Measurements from ENCODE around the gene NTRK1. TPM values are rescaled to one million over a fixed set of nuclear protein-coding genes. Genes with fewer than 3 reads are reported as not detected.
A peak's percentile ranks its signal among the peaks of the same experiment; 100 is the strongest.

Gene NTRK1
- total RNA-seq, 2 donors from 2014 or later, result 16.8 to 21.4 TPM

- peaks cover 37% of the 10 kb centered on the region for H3K27me3 Mint-ChIP-seq (ENCODE audit: low read depth)
- ATAC-seq (replicated peaks in 1 of 2) (no peak), DNase-seq (no peak)
- no peaks in the 10 kb centered on the region for H3K4me1 Mint-ChIP-seq (ENCODE audit: low read depth)
- H3K36me3 Mint-ChIP-seq (ENCODE audit: insufficient read depth in 2 of 2), result no peaks in the 10 kb centered on the region
- H3K9me3 Mint-ChIP-seq, result no peaks in the 10 kb centered on the region
- H3K27ac Mint-ChIP-seq, result no peak overlapping the region
- H3K4me3 Mint-ChIP-seq, result no peak overlapping the region
These were observed 20.4 kb downstream of the NTRK1 start for GRCh38 chr1:156881101-156881500.

- H3K27me3 Mint-ChIP-seq (ENCODE audit: low read depth), result peaks cover 38% of the 10 kb centered on the region
- no peaks in the 10 kb centered on the region for H3K4me1 Mint-ChIP-seq (ENCODE audit: low read depth)
- H3K27ac Mint-ChIP-seq, result no peak overlapping the region
- ATAC-seq (replicated peaks in 1 of 2) (no peak), DNase-seq (no peak)
- no peak overlapping the region for H3K4me3 Mint-ChIP-seq
- no peaks in the 10 kb centered on the region for H3K9me3 Mint-ChIP-seq
- no peaks in the 10 kb centered on the region for H3K36me3 Mint-ChIP-seq (ENCODE audit: insufficient read depth in 2 of 2)
These were observed 21.0 kb downstream of the NTRK1 start for GRCh38 chr1:156881663-156882062.

GRCh38 chr1:156882543-156882942, 21.9 kb downstream of the NTRK1 start:
- no peak for DNase-seq
- Mint-ChIP-seq H3K27ac (no peak overlapping the region), H3K27me3 (ENCODE audit: low read depth) (peaks cover 44% of the 10 kb centered on the region), H3K9me3 (no peaks in the 10 kb centered on the region), H3K4me1 (ENCODE audit: low read depth) (no peaks in the 10 kb centered on the region), H3K4me3 (no peak overlapping the region), H3K36me3 (ENCODE audit: insufficient read depth in 2 of 2) (no peaks in the 10 kb centered on the region)
- ATAC-seq (replicated peaks in 1 of 2), result no peak

DNA sequence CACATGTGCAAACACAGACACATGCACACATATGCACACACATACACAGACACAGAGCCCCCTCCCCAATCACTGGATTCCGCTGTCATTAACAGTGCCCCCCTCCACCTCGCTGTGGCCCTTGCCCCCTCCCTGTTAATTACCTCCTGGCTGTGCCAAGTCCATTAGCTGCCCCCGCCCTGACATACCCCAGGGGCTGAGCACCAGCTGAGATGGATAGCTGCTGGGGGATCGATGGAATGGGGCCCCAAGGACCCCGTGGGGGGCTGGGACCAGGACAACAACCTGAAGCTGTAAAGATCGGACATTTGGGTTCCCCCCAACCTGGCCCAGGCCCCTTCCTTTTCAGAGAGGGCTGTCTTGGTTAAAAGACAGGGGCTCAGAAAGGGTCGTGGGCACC, 23.3 kb downstream of the NTRK1 start:
- no peak for DNase-seq
- no peaks in the 10 kb centered on the region for H3K36me3 Mint-ChIP-seq (ENCODE audit: insufficient read depth in 2 of 2)
- no peak overlapping the region for H3K27ac Mint-ChIP-seq
- no peaks in the 10 kb centered on the region for H3K9me3 Mint-ChIP-seq
- ATAC-seq (replicated peaks in 1 of 2), result no peak
- H3K27me3 Mint-ChIP-seq (ENCODE audit: low read depth), result peaks cover 47% of the 10 kb centered on the region
- no peak overlapping the region for H3K4me3 Mint-ChIP-seq
- no peaks in the 10 kb centered on the region for H3K4me1 Mint-ChIP-seq (ENCODE audit: low read depth)

GRCh38 chr1:156884560-156885184, 24.0 kb downstream of the NTRK1 start:
- no peak for ATAC-seq (replicated peaks in 1 of 2)
- no peak for DNase-seq
- Mint-ChIP-seq H3K27ac (no peak overlapping the region), H3K4me1 (ENCODE audit: low read depth) (peaks cover under 1% of the 10 kb centered on the region), H3K4me3 (no peak overlapping the region), H3K9me3 (no peaks in the 10 kb centered on the region), H3K27me3 (ENCODE audit: low read depth) (peaks cover 52% of the 10 kb centered on the region), H3K36me3 (ENCODE audit: insufficient read depth in 2 of 2) (no peaks in the 10 kb centered on the region)

DNA sequence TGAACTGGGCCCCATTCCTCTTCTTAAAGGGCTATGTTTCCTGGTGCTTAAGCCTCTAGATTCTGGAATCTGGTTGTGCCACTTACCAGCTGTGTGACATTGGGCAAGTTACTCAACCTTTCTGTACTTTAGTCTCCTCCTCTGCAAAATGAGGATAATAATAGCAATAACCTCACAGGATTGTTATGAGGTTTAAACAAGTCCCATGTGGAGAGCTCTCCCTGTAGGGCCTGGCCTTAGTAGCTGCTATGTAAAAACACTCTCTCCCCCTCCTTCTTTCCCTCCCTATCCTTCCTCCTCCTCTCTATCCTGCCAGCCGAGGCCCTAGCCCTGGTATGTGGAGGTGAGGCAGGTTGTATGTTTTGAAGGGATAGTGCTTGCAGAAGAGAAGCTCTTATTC, 24.6 kb downstream of the NTRK1 start:
- Mint-ChIP-seq H3K4me3 (no peak overlapping the region), H3K9me3 (no peaks in the 10 kb centered on the region), H3K36me3 (ENCODE audit: insufficient read depth in 2 of 2) (no peaks in the 10 kb centered on the region), H3K4me1 (ENCODE audit: low read depth) (peaks cover 7% of the 10 kb centered on the region), H3K27me3 (ENCODE audit: low read depth) (peaks cover 57% of the 10 kb centered on the region), H3K27ac (no peak overlapping the region)
- DNase-seq (no peak), ATAC-seq (replicated peaks in 1 of 2) (no peak)

- DNase-seq (no peak), ATAC-seq (replicated peaks in 1 of 2) (no peak)
- H3K4me3 Mint-ChIP-seq, result no peak overlapping the region
- H3K27me3 Mint-ChIP-seq (ENCODE audit: low read depth), result peaks cover 62% of the 10 kb centered on the region
- peaks cover 8% of the 10 kb centered on the region for H3K4me1 Mint-ChIP-seq (ENCODE audit: low read depth)
- H3K9me3 Mint-ChIP-seq, result no peaks in the 10 kb centered on the region
- H3K36me3 Mint-ChIP-seq (ENCODE audit: insufficient read depth in 2 of 2), result no peaks in the 10 kb centered on the region
- no peak overlapping the region for H3K27ac Mint-ChIP-seq
These were observed 25.3 kb downstream of the NTRK1 start for GRCh38 chr1:156885880-156886355.

DNA sequence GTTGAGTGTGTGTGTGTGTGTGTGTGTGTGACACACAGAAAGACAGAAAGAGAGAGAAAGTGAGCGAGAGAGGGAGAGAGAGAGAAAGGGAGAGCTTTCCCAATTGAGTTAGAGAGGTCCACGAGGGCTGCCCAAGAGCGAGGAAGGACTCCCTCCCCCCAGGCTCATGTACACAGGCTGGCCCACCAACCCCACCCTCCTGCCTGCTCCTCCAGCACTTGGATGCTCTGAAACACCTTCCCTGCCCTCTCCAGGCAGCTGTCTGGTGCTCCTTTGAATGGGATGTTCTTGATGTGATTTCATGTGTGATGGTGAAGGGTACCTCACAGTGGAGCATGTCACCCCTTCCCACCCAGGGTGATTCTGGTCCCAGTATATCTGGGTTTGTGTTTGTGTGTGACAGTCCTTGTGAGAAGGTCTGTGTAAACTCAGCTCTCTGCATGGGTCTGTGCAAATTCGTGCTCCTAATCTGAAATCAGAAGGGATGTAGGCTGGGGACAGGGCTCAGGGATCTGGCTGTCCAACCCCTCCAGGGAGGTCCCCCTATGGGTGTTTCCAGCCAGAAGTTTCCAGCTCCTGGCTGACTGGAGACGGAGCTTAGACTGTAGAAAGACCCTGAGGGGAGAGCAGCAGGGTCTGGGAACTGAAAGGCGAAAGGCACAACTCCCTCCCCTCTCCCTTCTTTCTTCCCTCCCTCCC, 26.1 kb downstream of the NTRK1 start:
- ATAC-seq (replicated peaks in 1 of 2) (no peak), DNase-seq (no peak)
- Mint-ChIP-seq H3K36me3 (ENCODE audit: insufficient read depth in 2 of 2) (no peaks in the 10 kb centered on the region), H3K4me1 (ENCODE audit: low read depth) (peaks cover 8% of the 10 kb centered on the region), H3K27ac (no peak overlapping the region), H3K9me3 (no peaks in the 10 kb centered on the region), H3K4me3 (no peak overlapping the region), H3K27me3 (ENCODE audit: low read depth) (peaks cover 69% of the 10 kb centered on the region)

DNA sequence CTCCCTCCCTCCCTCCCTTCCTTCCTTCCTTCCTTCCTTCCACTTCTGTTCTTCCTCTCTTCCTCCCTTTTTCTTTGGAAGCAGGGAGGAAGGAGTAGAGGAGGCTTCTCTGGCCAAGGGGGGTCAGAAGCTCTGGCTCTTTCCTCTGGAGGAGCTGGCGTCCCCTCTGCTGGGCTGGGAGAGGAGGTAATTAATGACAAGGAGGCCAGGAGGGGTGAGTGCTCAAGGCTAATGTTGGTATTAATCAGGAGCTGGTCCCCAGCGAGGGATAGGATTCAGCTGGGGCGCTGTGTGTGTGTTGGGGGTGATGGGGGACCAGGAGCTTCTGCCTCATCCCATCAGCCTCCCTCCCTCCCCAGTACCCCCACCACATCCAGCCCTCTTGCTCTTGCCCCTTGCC, 26.7 kb downstream of the NTRK1 start:
- Mint-ChIP-seq H3K27me3 (ENCODE audit: low read depth) (peaks cover 66% of the 10 kb centered on the region), H3K36me3 (ENCODE audit: insufficient read depth in 2 of 2) (no peaks in the 10 kb centered on the region), H3K9me3 (no peaks in the 10 kb centered on the region), H3K4me3 (no peak overlapping the region), H3K4me1 (ENCODE audit: low read depth) (peaks cover 8% of the 10 kb centered on the region), H3K27ac (no peak overlapping the region)
- no peak for DNase-seq
- ATAC-seq (replicated peaks in 1 of 2), result no peak

DNA sequence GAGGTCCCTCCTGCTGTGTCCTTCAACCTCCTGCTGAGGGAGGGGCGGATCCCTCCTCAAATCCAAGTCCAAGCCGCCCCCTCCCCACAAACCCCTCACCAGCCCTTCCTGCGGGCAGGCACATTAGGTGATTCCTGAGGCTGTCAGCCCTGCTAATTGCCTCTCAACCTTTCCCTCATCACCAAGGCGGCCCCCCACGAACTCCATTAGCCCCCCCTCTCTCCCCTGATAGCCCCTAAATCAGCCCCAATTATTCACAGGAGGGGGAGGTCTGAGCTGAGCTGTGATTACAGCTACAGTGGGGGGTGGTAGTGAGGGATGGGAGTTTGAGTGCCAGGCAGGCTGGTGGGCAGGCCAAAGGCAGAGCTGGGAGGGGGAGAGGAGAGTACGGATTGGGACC, 27.1 kb downstream of the NTRK1 start:
- Mint-ChIP-seq H3K4me1 (ENCODE audit: low read depth) (peaks cover 10% of the 10 kb centered on the region), H3K36me3 (ENCODE audit: insufficient read depth in 2 of 2) (no peaks in the 10 kb centered on the region), H3K27ac (no peak overlapping the region), H3K27me3 (ENCODE audit: low read depth) (peaks cover 65% of the 10 kb centered on the region), H3K9me3 (no peaks in the 10 kb centered on the region), H3K4me3 (no peak overlapping the region)
- ATAC-seq (replicated peaks in 1 of 2) (no peak), DNase-seq (no peak)

DNA sequence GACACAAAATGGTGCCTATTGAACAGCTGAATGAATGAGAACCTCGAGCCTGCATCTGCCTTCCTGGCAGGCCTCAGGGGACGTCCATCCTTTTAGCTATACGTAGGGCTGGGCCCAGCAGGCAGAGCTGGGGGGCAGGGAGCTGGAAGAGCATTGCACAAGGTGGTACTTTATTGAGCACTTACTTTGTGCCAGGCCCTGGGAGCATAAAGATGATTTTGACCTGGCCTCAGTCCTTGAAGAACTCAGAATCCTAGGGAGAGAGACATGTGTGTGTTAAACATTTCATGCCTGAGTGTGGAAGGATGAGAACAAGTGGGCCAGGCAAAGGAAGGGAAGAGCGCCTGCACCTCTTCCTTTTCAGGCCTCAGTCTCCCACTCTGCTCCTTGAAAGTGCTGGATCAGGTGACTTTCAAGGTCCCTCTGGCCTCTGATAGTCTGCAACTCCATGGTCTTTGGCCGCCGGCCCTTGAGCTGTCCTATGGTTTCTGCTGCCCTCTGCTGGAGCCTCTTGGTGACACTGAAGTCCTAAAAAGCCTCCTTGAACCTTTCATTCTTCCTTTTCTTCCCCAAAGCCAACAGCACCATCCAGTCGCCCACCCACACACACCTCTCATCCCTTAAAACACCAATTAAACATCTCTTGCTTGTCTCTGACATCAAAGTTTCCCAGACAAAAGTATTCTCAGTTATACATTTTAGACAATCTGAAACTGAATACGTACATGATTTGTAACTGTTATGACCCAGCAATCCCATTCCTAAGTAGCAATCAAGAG, 29.3 kb downstream of the NTRK1 start:
- Mint-ChIP-seq H3K27me3 (ENCODE audit: low read depth) (peaks cover 58% of the 10 kb centered on the region), H3K9me3 (no peaks in the 10 kb centered on the region), H3K4me3 (peak overlapping the region in 1 of 2 donors; percentile 4), H3K36me3 (ENCODE audit: insufficient read depth in 2 of 2) (no peaks in the 10 kb centered on the region), H3K27ac (no peak overlapping the region), H3K4me1 (ENCODE audit: low read depth) (peaks cover 16% of the 10 kb centered on the region)
- ATAC-seq (replicated peaks in 1 of 2) (peak; percentile 28 to 32), DNase-seq (peak; percentile 74 to 76)

- no peaks in the 10 kb centered on the region for H3K36me3 Mint-ChIP-seq (ENCODE audit: insufficient read depth in 2 of 2)
These were observed 31.8 kb downstream of the NTRK1 start for GRCh38 chr1:156892190-156893047.

More at GRCh38 chr1:156892190-156893047, 31.8 kb downstream of the NTRK1 start:
- Mint-ChIP-seq H3K4me3 (peak overlapping the region; percentile 71 to 73), H3K4me1 (ENCODE audit: low read depth) (peaks cover 16% of the 10 kb centered on the region), H3K9me3 (no peaks in the 10 kb centered on the region), H3K27ac (no peak overlapping the region), H3K27me3 (ENCODE audit: low read depth) (peaks cover 59% of the 10 kb centered on the region)
- ATAC-seq (replicated peaks in 1 of 2) (peak; percentile 97), DNase-seq (peak; percentile 90 to 93)
